Measurements from ENCODE around the gene SMYD2.

SMYD2 gene

DNA sequence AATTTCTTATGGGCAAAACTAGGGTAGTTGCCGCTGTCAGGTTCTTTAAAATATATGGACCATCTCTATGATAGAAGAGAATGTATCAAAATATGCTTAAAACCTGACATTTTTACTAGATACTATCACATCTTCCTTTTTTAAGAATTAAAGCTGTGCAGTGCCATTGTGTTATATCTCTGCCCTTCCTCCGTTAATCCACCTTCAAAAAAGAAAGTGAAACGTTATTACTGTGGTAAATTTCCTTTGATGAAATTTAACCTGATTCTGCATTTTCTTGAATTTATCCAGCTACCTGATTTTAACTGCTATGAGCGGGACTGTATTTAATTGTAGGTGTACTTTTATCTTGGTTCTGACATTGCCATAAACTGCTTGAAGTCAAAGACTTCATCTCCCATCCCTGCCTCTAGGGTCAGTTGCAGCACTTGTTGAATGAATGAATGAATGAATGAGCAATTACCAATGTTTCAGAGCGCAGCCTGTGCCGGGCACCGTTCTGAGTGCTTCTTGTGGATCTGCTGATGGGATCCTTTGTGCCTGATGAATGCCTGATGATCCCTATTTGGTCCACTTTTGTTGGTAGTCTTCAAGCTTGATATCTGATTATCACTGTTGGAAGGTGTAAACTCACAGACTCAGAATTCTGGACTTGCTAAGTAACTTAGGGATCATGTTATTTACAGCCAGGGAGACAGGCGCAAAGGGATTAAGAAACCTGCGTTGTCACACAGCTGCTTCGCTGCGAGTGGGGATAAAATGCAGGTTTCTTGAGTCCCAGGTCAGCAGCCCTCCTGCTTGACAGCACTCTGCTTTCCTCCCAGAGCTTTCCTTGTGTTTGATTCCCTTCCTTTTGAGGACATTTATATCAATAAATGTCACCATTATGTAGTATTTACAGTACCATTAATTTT is 30.1 kb downstream of the SMYD2 start:
- Histone ChIP-seq H3K27me3 (replicated peaks; ENCODE audit: control insufficient read depth, insufficient read depth, low read length) (no peaks in the 10 kb centered on the region), H3K36me3 (ENCODE audit: control insufficient read depth, insufficient read depth, low read length) (no peaks in the 10 kb centered on the region), H3K4me3 (replicated peaks; ENCODE audit: low read depth, low read length) (no peak overlapping the region)
- no peak for DNase-seq (ENCODE audit: extremely low read depth, insufficient read length)
- TF ChIP-seq, protein P1, sequence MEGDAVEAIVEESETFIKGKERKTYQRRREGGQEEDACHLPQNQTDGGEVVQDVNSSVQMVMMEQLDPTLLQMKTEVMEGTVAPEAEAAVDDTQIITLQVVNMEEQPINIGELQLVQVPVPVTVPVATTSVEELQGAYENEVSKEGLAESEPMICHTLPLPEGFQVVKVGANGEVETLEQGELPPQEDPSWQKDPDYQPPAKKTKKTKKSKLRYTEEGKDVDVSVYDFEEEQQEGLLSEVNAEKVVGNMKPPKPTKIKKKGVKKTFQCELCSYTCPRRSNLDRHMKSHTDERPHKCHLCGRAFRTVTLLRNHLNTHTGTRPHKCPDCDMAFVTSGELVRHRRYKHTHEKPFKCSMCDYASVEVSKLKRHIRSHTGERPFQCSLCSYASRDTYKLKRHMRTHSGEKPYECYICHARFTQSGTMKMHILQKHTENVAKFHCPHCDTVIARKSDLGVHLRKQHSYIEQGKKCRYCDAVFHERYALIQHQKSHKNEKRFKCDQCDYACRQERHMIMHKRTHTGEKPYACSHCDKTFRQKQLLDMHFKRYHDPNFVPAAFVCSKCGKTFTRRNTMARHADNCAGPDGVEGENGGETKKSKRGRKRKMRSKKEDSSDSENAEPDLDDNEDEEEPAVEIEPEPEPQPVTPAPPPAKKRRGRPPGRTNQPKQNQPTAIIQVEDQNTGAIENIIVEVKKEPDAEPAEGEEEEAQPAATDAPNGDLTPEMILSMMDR (IDR thresholded peaks at IDR 0.05; ENCODE audit: insufficient read depth, low read length, poor library complexity, severe bottlenecking), result no peak

DNA sequence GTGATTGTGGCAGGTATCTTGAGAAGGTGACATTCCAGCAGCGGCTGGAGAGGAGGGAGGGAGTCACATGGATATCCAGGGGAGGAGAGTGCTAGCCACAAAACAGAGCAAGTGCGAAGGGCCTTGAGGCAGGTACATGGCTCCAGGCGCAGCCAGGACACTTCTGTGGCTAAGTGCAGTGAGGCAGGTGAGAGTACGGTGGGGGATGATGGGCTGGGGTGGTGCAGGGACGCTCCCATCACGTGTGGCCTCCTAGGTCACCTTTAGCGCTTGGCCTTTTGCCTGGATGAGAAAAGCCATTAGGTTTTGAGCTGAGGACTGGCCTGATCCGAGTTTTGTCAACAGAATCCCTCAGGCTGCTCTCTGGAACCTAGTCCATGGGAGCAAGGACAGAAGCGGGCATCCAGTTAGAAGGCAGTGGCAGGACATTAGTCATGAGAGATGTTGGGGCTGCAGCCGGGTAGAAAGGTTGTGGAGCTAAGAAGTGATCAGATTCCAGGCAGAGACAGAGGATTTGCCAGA is 31.6 kb downstream of the SMYD2 start:
- TF ChIP-seq, protein P1 (IDR thresholded peaks at IDR 0.05; ENCODE audit: insufficient read depth, low read length, poor library complexity, severe bottlenecking), result no peak
- H3K4me3 ChIP-seq (replicated peaks; ENCODE audit: low read depth, low read length), result no peak overlapping the region
- DNase-seq (ENCODE audit: extremely low read depth, insufficient read length), result no peak
- no peaks in the 10 kb centered on the region for H3K36me3 ChIP-seq (ENCODE audit: control insufficient read depth, insufficient read depth, low read length)
- no peaks in the 10 kb centered on the region for H3K27me3 ChIP-seq (replicated peaks; ENCODE audit: control insufficient read depth, insufficient read depth, low read length)

GRCh38 chr1:214314178-214314843 is 33.4 kb downstream of the SMYD2 start:
- no peaks in the 10 kb centered on the region for H3K36me3 ChIP-seq (ENCODE audit: control insufficient read depth, insufficient read depth, low read length)
- DNase-seq (ENCODE audit: extremely low read depth, insufficient read length), result no peak
- H3K4me3 ChIP-seq (replicated peaks; ENCODE audit: low read depth, low read length), result no peak overlapping the region
- TF ChIP-seq, protein P1 (IDR thresholded peaks at IDR 0.05; ENCODE audit: insufficient read depth, low read length, poor library complexity, severe bottlenecking), result no peak
- H3K27me3 ChIP-seq (replicated peaks; ENCODE audit: control insufficient read depth, insufficient read depth, low read length), result no peaks in the 10 kb centered on the region

DNA sequence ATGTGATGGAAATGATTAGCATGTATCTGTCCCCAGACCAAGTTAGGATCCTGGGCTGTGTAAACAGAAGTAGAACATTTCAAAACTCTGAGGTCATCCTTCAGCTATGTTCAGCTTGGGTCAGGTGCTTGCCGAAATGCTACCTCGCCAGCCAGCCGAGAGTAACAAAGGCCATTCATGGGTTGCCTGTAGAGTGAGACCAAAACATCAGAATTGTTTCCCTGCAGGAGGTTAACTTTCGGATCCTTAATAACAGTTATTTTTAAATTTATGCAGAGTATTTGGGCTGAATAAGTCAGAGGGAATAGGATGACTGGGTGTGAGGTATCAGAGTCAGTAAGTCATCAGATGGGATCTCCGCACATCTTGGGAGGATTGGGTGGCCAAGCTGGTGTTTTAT is 35.6 kb downstream of the SMYD2 start:
- Histone ChIP-seq H3K36me3 (ENCODE audit: control insufficient read depth, insufficient read depth, low read length) (no peaks in the 10 kb centered on the region), H3K27me3 (replicated peaks; ENCODE audit: control insufficient read depth, insufficient read depth, low read length) (no peaks in the 10 kb centered on the region), H3K4me3 (replicated peaks; ENCODE audit: low read depth, low read length) (no peak overlapping the region)
- TF ChIP-seq, protein P1 (IDR thresholded peaks at IDR 0.05; ENCODE audit: insufficient read depth, low read length, poor library complexity, severe bottlenecking), result no peak
- no peak for DNase-seq (ENCODE audit: extremely low read depth, insufficient read length)

DNA sequence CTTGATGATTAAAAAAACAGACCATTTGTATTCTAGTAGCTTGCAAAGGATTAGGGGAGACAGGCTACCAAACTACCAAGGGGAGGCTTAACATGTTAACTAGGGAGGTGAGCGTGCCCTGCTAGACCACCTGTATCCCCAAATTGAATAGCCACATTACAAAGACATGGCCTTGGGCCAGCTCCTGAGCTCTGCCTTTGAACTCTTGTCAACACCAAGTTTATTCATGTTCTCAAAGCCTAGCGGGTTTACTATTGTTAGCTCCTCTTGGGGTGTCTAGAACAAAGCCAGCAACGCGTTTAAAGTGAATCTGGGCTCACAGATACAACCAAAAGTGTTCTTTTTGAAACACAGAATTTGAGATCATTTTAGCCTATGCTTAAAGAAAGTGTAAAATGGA is 36.3 kb downstream of the SMYD2 start:
- Histone ChIP-seq H3K4me3 (replicated peaks; ENCODE audit: low read depth, low read length) (no peak overlapping the region), H3K36me3 (ENCODE audit: control insufficient read depth, insufficient read depth, low read length) (no peaks in the 10 kb centered on the region), H3K27me3 (replicated peaks; ENCODE audit: control insufficient read depth, insufficient read depth, low read length) (no peaks in the 10 kb centered on the region)
- DNase-seq (ENCODE audit: extremely low read depth, insufficient read length), result no peak
- TF ChIP-seq, protein P1 (IDR thresholded peaks at IDR 0.05; ENCODE audit: insufficient read depth, low read length, poor library complexity, severe bottlenecking), result no peak

All from GM06990 (cell line).